ENCODE data around the gene PNPLA1.

- TF ChIP-seq GLIS3 (CRISPR knock-in tag; IDR thresholded peaks at IDR 0.05) (no peak), CSDC2 (CRISPR knock-in tag; IDR thresholded peaks at IDR 0.05) (no peak), OSR1 (CRISPR knock-in tag; IDR thresholded peaks at IDR 0.05) (no peak), PATZ1 (CRISPR knock-in tag; IDR thresholded peaks at IDR 0.05; ENCODE audit: borderline replicate concordance) (no peak), ZFP3 (CRISPR knock-in tag; IDR thresholded peaks at IDR 0.05) (no peak), ZNF8 (CRISPR knock-in tag; IDR thresholded peaks at IDR 0.05) (no peak), ESRRG (CRISPR knock-in tag; IDR thresholded peaks at IDR 0.05) (no peak), RARB (CRISPR knock-in tag; IDR thresholded peaks at IDR 0.05) (no peak), ZNF565 (CRISPR knock-in tag; conservative IDR thresholded peaks at IDR 0.05; ENCODE audit: low read depth) (no peak), ARNTL (CRISPR knock-in tag; IDR thresholded peaks at IDR 0.05; ENCODE audit: borderline replicate concordance, low read depth) (no peak), ZFP30 (CRISPR knock-in tag; IDR thresholded peaks at IDR 0.05) (no peak)
These were observed 36.0 kb downstream of the PNPLA1 start for GRCh38 chr6:36305885-36306284.
